Ramos (cell line): ENCODE data around the gene PRR5L.
"Not testable (repeated sequence)": the region's sequence is repeated elsewhere in the genome, so short reads cannot be mapped to it uniquely, and the experiment has no call there.

Experiments
- in situ Hi-C: fragments of 300-500 bp; cut with MboI; formaldehyde crosslinking; loops from one replicate; pipeline ENCODE4 v1.14.3; 2022; ENCODE audit warnings: low sequenced_read_pairs; ENCODE audit not compliant: unreplicated experiment

Gene PRR5L

DNA sequence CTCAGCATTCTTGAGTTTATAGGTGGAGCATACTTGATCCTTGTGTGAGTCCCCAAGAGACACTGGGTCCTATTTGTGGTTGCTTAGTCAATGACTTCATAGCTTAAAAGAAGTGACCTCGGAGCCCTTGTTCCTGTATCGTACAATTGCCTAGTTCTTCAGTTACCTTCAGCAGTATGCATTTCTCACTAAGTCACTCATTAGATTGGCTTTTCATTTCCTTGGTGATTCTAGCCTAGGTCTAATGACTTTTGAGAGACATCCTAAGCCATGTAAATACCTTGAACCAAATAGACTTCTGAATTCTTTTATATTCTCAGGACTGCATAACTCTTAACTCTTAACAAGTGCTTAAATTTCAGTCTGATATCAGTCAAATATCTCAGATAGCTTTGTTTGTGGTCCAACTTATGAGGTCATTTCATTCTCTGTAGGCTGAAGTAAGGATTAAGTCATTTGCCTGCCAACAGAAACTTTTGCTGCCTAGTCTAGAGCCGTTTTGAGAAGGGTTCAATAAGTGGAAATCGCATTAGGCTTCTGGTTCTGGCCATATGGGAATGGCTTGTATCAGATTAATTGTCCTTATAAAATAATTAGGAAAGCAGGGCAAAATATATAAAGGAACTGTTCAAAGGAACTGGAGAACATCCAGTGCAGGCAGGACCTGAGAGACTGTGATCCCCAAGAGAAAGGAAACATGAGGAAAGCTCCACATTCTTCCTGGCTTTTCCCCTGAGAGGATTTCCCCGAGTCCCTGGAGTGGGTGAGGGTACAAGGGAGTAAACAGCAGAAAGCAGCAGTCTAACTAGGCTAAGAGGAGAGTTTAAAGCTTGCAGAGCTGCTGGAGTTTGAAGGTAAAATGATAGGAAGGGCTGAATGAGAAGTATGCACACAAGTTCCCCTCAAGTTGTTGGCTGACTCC, 174.1 kb downstream of the PRR5L start:
- in situ Hi-C loops: loop anchor here (10.0 kb wide), 1 partner anchor 165 kb away; no protein-coding TSS in a partner anchor

DNA sequence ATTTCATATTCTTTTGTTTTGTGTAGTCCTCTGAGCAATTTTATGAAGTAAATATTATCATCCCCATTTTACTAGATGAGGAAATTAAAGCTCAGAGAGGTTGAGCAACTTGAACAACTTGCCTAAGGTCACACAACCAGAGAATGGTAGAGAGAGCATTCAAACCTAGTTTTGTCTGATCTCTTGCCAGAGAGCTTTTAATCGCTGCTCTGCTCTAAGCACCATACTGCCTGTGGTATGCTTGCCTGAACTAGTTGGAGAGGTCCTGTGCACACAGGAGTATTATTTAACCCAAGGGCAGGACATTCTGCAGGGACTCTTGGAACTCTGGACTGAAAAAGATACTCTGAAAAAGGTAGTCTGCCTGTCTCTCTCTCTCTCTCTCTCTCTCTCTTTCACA, 175.5 kb downstream of the PRR5L start:
- in situ Hi-C loops: no loop called here

DNA sequence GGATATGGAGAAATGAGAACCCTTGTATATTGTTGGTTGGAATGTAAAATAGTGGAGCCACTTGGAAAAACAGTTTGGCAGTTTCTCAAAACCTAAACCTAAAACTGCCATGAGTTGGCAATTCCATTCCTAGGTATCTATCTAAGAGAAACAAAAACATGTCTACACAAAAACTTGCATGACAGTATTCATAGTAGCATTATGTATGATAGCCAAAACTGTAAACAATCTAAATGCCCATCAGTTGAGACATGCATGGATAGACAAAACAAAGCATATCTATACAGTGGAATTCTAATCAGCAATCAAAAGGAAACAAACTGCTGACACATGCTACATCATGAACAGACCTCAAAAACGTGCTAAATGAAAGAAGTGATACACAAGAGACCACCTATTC, 179.1 kb downstream of the PRR5L start:
- in situ Hi-C loops: no loop called here

DNA sequence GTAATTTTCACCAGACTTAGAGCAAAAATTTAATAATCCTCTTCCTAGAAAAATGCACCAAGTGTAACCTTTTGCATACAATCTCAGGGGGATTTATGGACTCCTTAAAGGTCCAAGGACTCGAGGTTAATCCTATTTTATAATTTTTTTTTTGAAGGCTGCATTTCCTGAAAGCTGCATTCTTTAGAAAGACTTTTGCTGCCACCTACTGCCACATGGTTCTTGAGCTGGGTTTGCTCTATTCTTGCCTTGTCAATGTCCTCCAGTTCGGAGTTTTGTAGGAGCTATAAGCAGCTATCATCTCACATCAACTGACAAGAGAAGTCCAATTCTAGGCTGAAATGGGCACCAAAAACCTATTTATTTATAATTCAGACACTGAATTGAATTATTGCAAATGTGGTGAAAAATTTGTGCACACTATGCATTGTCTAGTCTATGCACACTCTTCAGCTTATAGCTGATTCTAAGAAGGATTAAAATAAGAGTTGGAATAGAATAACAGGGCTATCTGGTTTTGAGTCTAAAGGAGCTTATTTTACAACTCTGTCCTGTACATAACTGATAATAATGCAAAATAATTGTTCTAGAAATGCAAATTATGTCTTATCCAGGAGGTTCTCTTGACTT, 182.7 kb downstream of the PRR5L start:
- in situ Hi-C loops: no loop called here

DNA sequence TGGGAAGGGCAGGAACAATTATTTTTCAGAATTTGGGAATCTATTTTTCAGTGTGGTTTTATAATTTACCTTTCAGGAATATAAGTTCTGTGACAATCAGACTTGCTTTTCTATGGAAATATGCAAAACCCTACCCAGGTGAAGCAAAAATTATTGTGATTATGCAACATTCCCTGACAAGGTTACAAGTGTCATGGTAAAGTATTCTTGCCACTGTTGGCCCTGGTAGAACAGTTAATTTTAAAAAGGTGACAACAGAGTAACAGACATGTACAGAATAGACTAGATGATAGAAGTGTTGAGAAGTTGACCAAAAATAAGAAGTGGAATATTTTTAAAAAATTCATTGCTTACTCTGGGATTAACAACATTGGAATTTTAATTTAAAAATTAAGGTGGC, 184.7 kb downstream of the PRR5L start:
- in situ Hi-C loops: no loop called here

DNA sequence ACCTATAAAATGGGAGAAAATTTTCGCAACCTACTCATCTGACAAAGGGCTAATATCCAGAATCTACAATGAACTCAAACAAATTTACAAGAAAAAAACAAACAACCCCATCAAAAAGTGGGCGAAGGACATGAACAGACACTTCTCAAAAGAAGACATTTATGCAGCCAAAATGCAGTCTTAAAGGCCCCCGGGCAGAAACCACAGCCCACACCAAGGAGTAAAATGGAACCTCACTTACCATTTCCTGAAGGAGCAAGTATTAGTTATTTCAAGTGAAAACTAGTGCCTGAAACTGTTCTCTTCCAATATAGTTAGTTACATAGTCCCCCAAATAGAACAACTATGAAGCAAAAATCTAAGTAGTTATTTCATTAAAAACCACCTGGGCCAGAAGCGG, 187.0 kb downstream of the PRR5L start:
- in situ Hi-C loops: not testable (repeated sequence)

DNA sequence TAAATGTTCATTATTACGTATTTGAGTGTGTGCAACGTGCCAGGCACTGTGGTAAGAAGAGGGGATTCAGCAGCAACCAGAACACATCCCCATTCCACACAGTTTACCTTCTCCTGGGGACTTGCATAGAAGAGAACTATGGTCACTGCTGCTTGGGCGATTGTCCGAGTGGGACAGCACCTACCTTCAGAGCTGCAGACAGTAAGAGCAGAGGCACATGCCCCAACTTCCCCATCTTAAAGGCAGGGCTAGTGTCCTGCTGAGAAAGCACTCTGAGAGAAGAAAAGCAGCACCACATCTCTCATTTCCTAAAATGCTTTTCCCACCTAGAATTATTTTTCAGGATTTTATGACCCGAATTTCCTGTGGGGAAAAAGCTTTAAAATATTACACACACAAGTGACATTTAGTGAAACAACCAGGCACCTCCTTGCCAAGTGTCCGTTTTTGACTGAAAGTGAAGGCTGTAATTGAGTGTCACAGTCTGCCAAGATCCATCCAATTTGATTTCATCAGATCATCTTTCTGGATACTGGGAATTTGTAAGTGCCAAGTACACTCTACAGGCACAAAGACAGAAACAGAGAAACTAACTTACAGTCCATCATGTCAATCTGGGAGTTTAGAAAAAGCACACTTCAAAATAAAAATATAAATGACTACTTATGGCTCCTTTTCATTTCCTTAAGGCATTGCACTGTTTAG, 189.4 kb downstream of the PRR5L start:
- in situ Hi-C loops: no loop called here

DNA sequence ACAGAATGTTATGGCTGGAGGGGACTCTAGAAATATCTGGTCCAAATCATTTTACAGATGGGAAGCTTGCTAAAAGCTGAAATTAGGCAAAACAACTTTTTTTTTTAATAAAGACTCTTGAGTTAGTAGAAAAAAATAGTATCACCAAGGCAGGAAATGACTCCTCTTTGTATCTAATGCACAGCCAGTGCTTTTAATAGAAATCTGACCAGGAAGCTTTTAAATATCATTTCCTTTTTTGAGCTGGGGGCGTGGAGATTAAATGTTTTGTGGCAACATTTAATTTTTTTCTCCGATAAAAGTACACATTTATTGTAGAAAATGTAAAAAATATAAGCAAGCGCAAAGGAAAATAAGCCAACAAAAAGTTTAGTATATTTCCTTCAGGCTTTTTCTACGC, 191.5 kb downstream of the PRR5L start:
- in situ Hi-C loops: no loop called here

DNA sequence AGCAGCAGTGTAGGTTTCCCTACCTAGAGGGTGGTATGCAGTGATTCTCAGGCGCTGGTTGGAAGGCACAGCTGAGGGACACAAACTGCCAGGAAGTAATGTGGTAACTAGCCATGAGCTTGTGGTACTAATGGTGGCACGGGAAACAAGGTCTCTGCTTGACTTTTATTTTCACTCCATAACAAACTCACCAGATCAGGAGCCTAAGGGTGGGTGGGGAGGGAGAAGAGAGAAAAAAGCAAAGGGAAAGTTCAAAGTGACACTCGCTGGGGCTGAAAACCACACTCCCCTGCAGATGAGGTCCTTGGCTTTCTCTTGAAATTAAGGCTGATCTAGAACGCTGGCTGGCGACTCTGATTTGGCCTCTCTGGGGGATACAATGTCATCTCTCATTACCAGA, 192.0 kb downstream of the PRR5L start:
- in situ Hi-C loops: no loop called here

DNA sequence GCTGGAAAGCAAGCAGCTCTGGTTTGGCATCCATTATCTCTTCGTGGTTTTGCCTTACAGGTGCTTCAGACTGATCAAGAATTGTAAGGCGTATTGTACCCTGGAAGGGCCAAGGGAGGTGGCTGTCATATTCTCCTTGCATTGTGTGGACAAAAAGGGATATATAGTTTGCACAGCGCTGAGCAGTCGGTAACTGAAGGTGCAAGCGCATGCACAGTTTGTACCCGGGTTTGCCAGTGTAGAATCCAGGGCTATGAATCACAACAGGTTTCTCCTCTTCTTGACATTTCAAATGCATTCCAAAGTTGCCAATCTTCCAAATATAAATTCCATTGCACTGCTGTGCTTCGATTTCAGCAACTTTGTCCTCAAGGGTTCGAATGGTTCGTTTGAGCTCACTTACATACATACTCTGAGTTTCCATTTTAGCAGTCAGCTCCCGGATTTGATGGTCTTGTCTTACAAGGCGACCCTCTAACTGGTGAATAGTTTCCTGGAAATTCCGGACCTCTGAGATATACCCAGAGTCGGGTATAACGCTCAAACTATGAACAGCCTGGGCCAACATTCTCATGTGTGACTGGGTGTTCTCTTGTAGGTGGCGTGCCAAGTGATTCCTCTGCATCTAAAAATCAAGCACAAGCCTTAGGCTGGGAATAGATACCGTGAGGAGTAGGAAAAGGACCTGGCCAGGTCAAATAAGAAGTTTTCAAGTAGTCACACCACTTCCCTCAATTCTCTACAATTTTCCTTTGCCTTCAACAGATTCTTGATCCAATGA, 194.1 kb downstream of the PRR5L start:
- in situ Hi-C loops: loop anchor here (10.0 kb wide), 1 partner anchor 195 kb away; the partner anchor contains the start of gene PRR5L

DNA sequence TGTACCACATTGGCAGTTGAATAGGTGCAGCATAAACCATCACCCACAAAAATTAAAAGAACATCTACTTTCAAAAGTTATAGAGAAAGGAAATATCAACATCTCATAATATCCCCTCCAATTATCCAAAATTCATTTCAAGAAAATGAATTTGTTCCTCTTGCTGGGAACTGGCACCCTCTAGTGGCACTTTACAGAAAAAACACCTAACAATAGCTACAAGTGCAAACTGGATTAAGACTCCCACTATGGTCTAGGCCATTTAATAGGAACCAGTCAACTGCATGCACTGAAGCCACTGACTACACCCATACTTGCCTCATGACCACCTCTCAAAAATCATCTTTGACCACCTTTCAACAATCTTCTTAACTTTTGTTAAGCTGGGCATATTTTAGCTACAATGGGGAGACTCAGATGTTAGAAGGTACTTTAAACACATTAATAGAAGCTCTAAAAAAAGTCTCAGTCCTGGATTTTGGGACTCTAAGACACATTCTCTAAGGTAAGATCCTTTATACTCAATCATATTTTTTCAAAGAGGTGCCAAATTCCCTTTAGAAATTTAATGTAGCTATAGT, 196.7 kb downstream of the PRR5L start:
- in situ Hi-C loops: loop anchor here (10.0 kb wide), 1 partner anchor 198 kb away; the partner anchor contains the start of gene PRR5L

DNA sequence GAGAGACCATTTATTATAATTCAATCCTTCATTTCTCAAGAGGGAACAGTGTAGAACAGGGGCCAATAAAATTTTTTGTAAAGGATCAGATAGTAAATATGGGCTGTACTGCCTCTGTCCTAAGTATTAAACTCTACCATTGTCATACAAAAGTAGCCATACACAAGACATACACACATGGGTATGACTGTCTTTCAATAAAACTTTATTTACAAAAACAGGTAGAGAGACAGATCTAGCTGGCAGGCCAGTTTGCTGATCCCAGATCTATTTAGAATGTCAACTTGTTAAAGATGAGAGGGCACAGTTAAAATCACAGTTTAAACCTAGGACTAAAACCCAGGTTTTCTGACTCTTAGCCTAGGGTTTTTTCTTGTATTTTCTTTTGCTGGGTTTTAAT, 197.2 kb downstream of the PRR5L start:
- in situ Hi-C loops: loop anchor here (10.0 kb wide), 1 partner anchor 199 kb away; the partner anchor contains the start of gene PRR5L

DNA sequence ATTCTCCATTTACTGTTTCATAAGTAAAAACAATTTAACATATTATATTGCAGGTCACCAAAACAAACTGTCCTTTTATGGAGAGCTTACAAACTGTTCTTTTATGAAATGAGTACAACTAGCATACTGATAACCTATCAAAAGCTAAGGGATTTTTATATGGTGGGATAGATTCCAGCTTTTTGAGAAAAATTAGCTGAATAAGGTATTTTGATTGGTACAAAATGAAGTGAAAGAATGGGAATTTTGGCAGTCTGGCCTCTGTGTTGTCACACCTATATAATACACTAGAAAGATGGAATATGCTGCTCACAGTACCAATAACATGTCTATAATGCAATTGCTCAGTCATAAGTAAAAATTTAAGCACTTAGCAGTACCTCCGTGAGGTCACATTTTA, 202.6 kb downstream of the PRR5L start:
- in situ Hi-C loops: loop anchor here (10.0 kb wide), 1 partner anchor 204 kb away; the partner anchor contains the start of gene PRR5L

DNA sequence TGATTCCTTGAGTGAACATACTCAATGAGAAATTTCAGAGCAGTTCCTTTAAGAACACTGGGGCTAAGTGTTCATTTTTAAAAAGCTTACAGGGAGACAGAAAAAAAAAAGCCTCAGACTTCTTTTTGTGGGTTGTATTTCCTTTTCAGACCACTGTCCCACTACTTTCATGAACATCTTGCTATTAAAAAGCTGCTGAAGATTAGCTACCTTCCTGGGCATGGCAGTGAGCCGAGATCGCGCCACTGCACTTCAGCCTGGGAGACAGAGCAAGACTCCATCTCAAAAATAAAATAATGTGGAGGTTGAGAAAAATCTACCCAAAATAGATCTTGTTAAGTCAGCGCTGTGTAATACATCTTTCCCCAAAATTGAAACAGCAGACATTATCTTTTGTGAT, 203.2 kb downstream of the PRR5L start:
- in situ Hi-C loops: loop anchor here (10.0 kb wide), 1 partner anchor 205 kb away; the partner anchor contains the start of gene PRR5L

DNA sequence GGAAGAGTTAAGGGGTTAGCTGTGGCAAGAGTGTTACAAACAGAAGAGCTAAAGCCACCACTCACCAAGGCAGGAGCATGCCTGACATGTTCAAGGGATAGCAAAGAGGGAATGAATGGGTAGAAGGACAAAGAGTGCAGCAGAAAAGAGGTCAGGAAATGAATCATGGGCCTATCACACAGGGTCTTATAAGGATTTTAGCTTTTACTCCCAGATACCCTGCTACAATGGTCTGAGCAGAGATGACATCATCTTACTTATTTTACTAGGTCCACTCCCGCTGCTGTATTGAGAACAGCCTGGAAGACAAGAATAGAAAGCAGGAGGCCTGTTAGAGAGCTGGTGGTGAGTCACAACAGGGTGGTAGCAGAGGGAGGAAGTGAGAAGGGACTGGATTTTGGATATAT, 204.2 kb downstream of the PRR5L start:
- in situ Hi-C loops: no loop called here

DNA sequence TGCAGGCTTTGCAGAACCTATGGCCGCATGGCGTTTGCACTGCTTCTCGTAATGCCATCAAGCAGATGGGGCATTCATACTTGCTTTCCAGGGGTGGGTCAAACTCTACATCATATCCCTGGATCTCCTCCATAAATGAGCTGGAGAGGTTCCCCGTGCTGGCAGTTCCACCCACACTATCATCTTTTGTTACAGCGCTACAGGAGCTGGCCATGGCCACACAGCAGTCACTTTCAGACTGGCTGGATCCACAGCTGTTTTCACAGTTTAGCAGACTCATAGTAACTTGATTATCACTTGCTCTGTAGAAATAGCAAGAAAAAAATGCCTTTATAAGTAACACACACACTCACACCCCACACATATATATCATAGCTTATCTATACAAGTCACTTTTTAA, 205.1 kb downstream of the PRR5L start:
- in situ Hi-C loops: no loop called here

DNA sequence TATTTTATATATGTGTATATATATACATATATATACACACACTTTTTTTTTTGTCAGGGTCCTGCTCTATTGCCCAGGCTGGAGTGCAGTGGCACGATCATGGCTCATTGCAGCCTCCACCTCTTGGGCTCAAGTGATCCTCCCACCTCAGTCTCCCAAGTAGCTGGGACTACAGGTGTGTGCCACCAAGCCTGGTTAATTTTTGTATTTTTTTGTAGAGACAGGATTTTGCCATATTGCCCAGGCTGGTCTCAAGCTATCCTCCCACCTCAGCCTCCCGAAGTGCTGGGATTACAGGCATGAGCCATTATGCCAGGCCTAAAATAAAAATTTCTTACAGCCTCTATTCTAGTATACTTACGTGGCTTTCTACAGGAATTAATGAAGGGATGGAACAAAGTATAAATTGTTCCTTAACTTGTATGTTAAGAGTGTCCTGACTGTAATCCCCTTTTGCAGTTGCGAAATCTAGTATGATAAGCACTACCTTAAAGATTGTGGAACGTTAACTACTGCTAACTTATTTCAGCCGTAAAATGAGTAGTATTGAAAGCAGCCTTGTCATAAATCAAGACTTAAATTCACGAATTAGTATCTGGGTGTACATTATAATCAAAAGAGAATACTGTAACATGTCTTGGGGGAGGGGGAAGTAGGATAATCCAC, 211.9 kb downstream of the PRR5L start:
- in situ Hi-C loops: no loop called here

DNA sequence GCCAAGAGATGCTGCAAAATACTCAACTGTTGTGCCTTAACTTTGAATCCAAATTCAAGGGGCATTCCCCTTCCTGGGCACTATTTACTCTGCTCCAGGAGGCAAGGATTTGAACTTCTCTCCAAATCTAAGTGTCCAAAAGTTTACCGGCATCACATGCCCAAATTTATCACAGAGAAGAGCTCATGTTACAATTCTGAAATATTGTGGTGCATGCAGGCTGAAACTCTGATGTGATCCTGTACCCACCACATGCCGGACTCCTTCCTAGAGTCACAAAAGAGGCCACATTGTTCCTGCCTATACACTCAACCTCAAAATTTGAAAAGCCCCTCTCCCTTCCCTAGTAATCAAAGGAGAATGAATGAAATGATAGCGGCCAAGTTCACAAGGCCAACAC, 212.7 kb downstream of the PRR5L start:
- in situ Hi-C loops: no loop called here

DNA sequence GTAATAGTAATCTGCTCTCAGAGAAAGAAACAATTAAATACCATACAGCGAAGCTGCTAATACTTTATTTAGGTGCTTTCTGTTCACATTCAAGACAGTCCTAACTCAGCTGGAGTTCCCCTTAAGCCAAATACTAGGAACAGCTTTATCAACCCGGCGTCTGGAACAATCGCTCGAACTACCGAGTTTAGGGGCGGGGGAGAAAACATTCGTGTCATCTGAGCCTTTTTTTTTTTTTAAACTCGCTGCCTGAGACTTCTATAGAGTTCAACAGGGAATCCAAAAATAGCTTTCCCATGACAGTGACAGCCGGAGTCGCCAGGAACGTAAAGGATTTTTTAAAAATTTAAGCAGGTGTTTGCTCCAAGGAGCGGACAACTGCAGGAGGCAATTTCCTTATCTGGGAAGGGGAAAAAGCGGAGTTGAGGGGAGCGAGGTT, 213.1 kb downstream of the PRR5L start:
- in situ Hi-C loops: no loop called here
